Kasumi-1 (cell line): ENCODE data around the gene PHOX2A.
"Not testable (repeated sequence)": the region's sequence is repeated elsewhere in the genome, so short reads cannot be mapped to it uniquely, and the experiment has no call there.

Source experiments
- DNase-seq, 2 experiments: peaks; one replicate each; lab custom pipeline; 2025; lab: John Stamatoyannopoulos, UW

PHOX2A gene

DNA sequence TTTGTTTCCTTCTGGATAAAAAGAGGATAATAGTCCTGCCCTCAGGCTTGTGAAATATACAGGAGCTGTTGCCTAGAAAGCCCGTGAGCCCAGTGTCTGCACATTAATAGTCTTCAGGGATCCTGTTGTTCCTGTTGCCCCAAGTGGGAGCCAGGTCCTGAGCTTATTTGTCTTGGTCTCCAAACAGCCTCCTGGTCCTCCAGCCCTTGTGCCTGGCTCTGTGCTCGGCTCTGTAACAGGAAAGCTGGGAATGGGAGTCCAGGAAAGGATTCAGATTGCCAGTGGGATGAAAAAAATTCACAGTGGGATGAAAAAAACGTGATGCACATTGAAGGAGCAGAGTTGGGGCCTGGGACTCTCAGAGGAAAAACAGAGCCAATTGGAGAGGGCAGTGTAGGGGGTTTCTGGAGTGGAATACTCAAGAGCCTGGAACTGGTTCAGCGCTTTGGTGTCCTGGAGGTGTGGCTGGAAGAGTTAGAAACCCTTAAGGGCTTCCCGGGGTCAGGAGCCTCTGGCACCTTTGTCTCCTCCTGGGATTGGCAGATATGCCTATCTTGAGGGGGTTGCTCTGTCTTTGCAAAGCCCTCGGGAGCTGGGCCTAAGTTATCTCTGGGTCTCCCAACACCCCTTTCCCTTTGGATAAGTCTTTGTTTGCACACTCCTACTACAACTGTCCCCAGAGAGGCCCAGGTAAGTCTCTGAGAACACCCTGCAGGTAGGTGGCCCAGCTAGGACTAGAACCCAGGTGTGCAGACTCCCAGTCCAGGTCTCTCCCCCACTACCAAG, 21.7 kb downstream of the PHOX2A start:
- DNase-seq = no peak

DNA sequence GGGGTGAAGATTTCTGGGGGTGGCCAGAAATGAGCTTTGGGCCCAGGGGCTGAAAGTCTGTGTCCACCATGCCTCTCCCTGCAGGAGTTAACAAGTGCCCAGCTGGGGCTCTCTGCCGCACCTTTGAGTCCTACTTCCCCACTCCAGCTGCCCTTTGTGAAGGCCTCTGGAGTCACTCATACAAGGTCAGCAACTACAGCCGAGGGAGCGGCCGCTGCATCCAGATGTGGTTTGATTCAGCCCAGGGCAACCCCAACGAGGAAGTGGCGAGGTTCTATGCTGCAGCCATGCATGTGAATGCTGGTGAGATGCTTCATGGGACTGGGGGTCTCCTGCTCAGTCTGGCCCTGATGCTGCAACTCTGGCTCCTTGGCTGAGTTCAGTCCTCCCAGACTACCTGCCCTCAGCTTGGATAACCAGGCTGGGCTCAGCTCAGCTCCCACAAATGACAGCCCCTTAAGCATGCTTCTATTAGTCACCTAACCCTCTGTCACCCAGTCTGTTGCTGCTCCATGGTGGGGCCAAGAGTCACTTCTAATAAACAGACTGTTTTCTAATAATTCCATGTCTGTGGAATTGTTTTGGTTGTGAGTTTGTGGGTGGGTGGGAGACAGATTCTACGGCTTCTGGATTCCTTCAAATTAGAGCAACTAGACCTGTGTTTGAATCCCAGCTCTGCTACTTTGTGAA, 22.4 kb downstream of the PHOX2A start:
- DNase-seq = no peak

DNA sequence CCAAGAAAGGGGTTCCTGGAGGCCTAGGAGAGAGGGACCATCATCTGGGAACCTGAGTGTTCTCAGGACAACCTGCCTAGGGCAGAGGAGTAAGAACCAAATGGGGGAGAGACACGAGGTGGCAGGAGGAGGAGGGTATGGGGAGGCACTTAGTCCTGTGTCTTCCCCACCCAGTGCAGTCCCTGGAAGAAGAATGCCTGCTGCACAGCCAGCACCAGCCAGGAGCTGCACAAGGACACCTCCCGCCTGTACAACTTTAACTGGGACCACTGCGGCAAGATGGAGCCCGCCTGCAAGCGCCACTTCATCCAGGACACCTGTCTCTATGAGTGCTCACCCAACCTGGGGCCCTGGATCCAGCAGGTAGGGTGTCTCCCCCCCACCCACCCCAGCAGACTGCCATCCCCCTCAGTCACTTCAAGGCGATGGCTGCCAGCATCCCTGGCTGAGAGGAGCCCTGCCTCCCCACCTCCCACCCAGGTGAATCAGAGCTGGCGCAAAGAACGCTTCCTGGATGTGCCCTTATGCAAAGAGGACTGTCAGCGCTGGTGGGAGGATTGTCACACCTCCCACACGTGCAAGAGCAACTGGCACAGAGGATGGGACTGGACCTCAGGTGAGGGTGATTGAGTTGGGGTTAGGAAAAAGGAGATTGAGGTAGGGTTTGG, 23.1 kb downstream of the PHOX2A start:
- DNase-seq = no peak

DNA sequence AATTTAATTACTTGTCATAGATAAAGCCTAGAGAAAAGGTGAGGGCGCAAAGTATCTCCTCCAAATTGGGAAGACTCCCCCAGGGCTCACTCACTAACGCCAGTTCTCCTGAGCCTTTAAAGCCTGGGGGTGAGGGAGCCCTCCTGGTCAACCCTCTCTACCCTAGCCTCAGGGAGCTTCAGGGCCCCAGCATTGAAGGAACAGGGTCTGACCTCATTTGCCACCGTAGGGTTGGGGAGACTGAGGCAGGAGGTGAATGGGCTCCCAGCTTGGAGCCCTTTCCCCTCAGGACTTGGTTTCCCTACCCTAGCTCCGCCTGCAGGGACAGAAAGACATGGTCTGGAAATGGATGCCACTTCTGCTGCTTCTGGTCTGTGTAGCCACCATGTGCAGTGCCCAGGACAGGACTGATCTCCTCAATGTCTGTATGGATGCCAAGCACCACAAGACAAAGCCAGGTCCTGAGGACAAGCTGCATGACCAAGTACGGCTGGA, 25.7 kb downstream of the PHOX2A start:
- no peak for DNase-seq

DNA sequence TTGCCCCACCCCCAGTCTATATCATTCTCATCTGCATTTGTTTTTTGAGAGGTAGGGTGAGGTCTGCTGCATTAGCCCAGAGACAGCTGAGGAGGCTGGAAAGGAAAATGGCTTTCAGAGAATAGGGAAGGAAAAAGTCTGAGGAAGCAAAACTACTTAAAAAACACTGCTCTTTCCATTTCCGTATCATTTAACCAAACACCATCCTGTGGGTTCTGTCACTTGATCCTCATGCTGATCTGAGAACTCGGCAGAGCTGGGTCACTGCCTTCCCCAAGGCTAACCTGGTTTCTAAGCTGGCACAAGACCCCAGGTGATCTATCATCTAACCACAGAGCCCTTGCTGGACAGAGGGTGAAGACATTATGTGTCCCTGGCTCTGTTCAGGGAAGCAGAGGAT, 26.1 kb downstream of the PHOX2A start:
- peak; percentile 79 to 87 for DNase-seq

DNA sequence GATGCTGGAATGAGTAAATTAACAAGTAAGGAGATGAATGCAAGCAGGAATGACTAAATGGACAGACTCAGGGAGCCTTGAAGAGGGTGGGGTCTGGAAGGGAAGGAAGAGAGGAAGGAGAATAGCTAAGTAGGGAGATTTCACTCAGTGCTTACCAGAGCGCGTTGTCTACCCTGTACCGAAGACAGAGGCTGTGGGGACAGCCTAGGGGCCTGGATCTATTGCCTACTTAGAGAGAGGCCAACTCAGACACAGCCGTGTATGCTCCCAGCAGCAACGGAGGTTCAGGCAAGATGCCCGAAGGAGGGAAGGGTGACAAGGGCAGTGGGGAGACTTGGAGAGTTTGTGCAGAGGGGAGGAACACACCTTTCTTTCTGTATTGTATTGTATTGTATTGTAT, 27.3 kb downstream of the PHOX2A start, which contains the start of gene FOLR2:
Gene FOLR2, plus strand, starts transcription at position 157 of the 400 bp plus-strand sequence. CDS start 1,791 bp downstream, outside the sequence.
- no peak for DNase-seq

DNA sequence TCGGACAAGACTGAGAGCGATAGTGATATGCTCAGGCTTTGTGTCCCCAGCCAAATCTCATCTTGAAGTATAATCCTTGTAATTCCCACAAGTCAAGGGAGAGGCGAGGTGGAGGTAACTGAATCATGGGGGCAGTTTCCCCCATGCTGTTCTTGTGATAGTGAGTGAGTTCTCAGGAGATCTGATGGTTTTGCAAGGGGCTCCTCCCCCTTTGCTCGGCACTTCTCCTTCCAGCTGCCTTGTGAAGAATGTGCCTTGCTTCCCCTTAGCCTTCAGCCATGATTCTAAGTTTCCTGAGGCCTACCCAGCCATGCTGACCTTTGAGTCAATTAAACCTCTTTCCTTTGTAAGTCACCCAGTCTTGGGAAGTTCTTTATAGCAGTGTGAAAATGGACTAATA, 34.9 kb downstream of the PHOX2A start:
- DNase-seq = peak; percentile 19 to 44

DNA sequence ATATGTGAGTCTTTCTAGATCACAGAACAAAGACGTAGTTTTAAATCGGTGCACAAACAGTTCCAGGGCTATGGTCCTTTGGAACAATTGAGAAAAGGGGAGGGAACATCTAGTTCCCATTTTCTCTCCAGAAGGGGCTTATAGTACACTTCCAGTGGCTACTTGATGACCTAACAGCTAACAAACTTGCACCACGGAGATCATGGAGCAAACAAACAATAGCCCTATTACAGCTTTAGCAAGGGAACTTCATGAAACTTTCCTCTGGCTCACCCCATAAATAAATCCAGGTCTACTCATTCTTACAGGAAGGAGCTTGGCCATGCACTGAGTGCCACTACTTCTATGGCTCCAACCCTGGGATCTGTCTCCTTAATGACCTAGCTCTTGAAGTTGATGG, 35.7 kb downstream of the PHOX2A start:
- no peak for DNase-seq

DNA sequence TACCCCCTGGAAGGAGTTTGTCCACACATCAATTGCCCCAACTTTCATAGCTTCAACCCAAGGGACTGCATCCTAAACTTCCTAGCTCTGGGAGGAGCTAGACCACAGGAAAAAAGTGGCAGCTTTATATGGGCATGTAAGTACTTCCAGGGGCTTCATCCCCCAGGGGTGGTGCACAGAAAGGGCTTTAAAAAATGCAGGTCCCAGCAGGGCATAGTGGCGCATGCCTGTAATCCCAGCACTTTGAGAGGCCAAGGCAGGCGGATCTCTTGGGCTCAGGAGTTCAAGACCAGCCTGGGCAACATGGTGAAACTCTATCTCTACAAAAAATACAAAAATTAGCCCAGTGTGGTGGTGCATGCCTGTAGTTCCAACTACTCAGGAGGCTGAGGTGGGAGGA, 37.2 kb downstream of the PHOX2A start:
- DNase-seq = not testable (repeated sequence)

DNA sequence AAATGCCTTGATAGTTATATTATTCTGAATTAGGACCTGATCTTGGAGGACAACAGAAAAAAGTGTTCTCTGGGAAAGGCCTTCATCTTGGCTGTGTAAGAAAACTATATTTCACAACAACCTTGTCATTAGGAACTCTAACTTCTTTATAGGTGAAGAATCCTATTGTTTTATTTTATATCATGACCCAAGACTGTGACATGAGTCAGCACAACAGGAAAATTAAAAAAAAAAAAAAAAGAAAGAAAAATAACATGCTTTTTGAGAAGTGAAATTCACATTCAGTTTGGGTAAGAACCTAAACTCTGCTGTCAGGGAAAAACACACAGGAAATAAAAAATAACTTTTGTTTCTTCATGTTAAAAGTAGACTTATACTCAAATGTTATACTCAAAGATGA, 39.1 kb downstream of the PHOX2A start:
- no peak for DNase-seq

DNA sequence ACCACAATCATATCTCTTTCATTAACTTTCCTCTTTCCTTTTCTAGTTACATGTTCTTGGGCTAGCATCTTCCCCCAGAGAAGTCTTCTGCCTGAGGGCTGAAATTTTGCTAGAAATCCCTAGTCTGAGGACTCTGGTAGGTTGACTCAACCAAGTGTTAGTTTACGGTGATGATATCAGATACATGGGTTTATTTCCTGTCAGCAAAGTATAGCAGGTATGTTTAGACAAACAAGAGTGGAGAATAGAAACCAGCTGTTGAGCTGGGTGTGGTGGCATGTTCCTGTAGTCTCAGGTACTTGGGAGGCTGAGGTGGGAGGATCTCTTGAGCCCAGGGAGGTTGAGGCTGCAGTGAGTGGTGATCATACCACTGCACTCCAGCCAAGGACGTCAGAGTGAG, 40.8 kb downstream of the PHOX2A start:
- DNase-seq = no peak

DNA sequence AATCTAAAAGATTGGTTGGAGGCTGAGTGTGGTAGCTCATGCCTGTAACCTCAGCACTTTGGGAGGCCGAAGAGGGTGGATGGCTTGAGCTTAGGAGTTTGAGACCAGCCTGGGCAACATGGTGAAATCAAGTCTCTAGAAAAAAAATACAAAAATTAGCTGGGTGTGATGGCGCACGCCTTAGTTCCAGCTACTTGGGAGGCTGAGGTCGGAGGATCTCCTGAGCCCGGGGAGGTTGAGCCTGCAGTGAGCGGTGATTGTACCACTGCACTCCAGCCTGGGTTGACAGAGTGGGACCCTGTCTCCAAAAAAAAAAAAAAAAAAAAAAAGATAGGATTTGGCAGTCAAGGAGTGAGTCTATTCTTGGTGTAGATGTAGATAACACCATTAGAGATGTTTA, 41.4 kb downstream of the PHOX2A start:
- DNase-seq = no peak

DNA sequence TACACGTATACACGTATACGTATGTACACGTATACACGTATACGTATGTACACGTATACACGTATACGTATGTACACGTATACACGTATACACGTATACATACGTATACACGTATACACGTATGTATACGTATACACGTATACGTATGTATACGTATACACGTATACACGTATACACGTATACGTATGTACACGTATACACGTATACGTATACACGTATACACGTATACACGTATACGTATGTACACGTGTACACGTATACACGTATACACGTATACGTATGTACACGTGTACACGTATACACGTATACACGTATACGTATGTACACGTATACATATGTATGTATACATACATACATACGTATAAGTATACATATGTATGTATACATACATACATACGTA, 42.5 kb downstream of the PHOX2A start:
- not testable (repeated sequence) for DNase-seq

DNA sequence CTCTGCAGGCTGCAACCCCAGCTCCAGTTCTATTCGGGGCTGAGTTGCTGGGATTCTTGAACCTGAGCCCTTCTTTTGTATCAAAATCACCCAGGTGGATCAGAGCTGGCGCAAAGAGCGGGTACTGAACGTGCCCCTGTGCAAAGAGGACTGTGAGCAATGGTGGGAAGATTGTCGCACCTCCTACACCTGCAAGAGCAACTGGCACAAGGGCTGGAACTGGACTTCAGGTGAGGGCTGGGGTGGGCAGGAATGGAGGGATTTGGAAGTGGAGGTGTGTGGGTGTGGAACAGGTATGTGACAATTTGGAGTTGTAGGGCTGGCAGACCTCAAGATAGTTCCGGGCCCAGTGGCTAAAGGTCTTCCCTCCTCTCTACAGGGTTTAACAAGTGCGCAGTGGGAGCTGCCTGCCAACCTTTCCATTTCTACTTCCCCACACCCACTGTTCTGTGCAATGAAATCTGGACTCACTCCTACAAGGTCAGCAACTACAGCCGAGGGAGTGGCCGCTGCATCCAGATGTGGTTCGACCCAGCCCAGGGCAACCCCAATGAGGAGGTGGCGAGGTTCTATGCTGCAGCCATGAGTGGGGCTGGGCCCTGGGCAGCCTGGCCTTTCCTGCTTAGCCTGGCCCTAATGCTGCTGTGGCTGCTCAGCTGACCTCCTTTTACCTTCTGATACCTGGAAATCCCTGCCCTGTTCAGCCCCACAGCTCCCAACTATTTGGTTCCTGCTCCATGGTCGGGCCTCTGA, 48.3 kb downstream of the PHOX2A start:
- no peak for DNase-seq

DNA sequence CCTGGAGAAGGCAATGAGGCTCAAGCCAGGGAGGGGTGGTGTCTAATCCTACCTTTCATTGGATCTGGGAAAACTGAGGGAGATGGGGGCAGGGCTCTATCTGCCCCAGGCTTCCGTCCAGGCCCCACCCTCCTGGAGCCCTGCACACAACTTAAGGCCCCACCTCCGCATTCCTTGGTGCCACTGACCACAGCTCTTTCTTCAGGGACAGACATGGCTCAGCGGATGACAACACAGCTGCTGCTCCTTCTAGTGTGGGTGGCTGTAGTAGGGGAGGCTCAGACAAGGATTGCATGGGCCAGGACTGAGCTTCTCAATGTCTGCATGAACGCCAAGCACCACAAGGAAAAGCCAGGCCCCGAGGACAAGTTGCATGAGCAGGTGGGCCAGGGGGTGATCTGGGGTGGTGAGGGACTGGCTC, 52.0 kb downstream of the PHOX2A start, which contains the start of gene FOLR1:
Gene FOLR1, plus strand, starts transcription at position 180 of the 421 bp plus-strand sequence. Its CDS starts 34 bp downstream, at position 214.
- no peak for DNase-seq

DNA sequence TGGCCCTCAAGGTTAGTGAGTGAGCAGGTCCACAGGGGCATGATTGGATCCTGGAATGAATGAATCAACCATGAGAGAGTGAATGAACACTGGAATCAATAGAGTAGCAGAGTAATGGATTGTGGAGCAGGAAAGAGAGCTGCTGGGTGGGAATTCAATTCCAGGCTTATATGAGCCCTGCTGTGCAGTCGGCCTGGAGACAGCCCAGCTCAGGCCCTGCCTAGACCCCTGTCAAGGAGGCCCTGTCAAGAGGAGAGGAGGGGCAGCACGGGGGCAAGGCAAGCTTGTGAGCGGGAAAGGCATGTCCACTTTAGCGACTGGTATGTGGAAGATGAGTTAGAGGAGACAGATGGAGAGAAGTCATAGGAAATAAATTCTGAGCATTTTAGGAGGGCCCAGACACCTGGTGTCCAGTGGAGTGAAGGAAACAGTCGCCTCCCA, 53.3 kb downstream of the PHOX2A start:
- DNase-seq = no peak

DNA sequence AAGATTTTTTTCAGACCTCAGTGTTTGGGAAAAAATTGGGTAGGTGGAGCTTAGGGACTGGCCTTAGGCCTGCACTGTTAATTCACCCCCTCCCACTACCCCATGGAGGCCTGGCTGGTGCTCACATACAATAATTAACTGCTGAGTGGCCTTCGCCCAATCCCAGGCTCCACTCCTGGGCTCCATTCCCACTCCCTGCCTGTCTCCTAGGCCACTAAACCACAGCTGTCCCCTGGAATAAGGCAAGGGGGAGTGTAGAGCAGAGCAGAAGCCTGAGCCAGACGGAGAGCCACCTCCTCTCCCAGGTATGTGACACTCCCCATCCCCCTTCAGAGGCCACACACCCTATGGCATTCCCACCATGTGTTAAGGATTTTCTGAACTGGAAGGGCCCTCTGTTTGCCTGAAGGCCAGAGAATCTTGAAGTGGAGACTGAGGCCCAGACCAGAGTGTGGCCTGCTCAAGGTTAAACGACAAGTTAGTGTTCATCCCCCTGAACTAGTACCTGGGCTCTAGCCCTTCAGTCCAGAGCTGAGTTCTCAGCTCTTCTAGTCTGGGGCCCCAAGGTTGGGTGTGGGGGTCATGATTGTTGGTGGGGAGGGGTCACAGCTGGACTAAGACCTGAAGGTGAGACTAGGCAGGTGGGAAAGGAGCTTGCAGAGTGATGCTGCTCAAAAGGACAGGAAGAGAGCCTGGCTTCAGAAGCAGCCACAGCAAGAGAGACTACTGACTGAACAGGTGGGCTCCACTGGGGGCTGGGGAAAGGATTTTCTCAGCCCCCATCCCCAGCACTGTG, 54.3 kb downstream of the PHOX2A start:
- no peak for DNase-seq
